Epithelial cell of proximal tubule (primary cell): ENCODE measurements around the gene EYA3. TPM values are rescaled to one million over a fixed set of nuclear protein-coding genes. Genes with fewer than 3 reads are reported as not detected.

Source experiments
- DNase-seq: peaks from one replicate; pipeline ENCODE4 v3.0.0-alpha.2; 2011; ENCODE audit warnings: low read depth
- H3K4me3 ChIP-seq: 2 replicates; pipeline ENCODE4 v1.5.1; 2011; ENCODE audit warnings: low read depth, mild to moderate bottlenecking, low read length
- total RNA-seq: library from RNA; depleted of rRNA; stranded (reverse); fragments of >200 nt; gene quantifications from 2 replicates; pipeline ENCODE4 v1.2.3, GENCODE V29; 2015
- TF ChIP-seq, protein P1 (sequence below): conservative IDR thresholded peaks from 2 replicates; pipeline ENCODE4 v1.5.1; 2012; ENCODE audit warnings: low read depth, mild to moderate bottlenecking, low read length

Gene EYA3
- total RNA-seq, 1 donor from 2014 or later, result 22.2 TPM

- no peak overlapping the region for H3K4me3 ChIP-seq
- no peak for DNase-seq
- TF ChIP-seq, protein P1, sequence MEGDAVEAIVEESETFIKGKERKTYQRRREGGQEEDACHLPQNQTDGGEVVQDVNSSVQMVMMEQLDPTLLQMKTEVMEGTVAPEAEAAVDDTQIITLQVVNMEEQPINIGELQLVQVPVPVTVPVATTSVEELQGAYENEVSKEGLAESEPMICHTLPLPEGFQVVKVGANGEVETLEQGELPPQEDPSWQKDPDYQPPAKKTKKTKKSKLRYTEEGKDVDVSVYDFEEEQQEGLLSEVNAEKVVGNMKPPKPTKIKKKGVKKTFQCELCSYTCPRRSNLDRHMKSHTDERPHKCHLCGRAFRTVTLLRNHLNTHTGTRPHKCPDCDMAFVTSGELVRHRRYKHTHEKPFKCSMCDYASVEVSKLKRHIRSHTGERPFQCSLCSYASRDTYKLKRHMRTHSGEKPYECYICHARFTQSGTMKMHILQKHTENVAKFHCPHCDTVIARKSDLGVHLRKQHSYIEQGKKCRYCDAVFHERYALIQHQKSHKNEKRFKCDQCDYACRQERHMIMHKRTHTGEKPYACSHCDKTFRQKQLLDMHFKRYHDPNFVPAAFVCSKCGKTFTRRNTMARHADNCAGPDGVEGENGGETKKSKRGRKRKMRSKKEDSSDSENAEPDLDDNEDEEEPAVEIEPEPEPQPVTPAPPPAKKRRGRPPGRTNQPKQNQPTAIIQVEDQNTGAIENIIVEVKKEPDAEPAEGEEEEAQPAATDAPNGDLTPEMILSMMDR, result no peak
Observed at GRCh38 chr1:28102189-28102588, 13.8 kb upstream of the EYA3 start.

DNA sequence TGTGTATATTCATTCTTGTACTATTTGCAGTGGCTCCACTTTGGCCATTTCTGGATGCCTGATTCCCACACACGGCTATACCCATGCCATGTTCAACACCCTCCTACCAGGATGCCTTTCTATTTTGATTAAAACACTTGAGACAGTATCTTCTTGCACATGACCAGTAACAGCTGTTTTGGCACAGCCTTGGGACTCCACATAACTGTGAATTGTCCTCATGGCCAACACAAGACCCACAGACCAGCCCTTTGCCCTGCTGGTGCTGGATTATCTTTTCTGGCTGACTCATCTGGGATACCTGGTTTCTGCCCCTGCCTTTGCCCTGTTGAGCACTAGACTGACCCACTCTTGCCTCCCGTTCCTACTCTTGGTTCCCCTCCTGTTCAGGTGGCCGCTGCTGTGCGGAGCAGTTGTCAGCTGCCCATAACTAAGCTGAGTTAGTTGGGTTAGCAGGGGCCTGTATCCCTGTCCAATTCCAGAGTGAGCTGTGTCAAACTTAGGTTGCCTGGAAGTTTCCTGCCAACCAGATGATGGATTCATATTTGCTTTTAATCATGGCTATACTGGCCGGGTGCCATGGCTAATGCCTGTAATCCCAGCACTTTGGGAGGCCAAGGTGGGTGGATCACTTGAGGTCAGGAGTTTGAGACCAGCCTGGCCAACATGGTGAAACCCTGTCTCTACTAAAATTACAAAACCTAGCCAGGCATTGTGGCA, 10.8 kb upstream of the EYA3 start:
- no peak overlapping the region for H3K4me3 ChIP-seq
- no peak for DNase-seq
- TF ChIP-seq, protein P1, result no peak

- DNase-seq, result no peak
- no peak overlapping the region for H3K4me3 ChIP-seq
- TF ChIP-seq, protein P1, result no peak
Observed at GRCh38 chr1:28097100-28097472, 8.7 kb upstream of the EYA3 start.

- TF ChIP-seq, protein P1, result no peak
- H3K4me3 ChIP-seq, result no peak overlapping the region
- no peak for DNase-seq
Observed at GRCh38 chr1:28096210-28097099, 8.0 kb upstream of the EYA3 start.

- no peak overlapping the region for H3K4me3 ChIP-seq
- no peak for DNase-seq
- TF ChIP-seq, protein P1, result peak; percentile 93
Observed at GRCh38 chr1:28091043-28091781, 2.8 kb upstream of the EYA3 start.

GRCh38 chr1:28087614-28088167, 719 bp downstream of the EYA3 start:
- peak overlapping the region; percentile 75 for H3K4me3 ChIP-seq
- TF ChIP-seq, protein P1, result peak; percentile 45
- no peak for DNase-seq
